Neuronal stem cell (in vitro differentiated cells): Measurements from ENCODE around the gene NANOS2.

Experiments used
- DNase-seq: peaks from one replicate; pipeline ENCODE4 v3.0.0-alpha.2; 2013; ENCODE audit warnings: low spot score
- H2AFZ ChIP-seq: one replicate; pipeline ENCODE4 v1.6.1; 2013; ENCODE audit warnings: mild to moderate bottlenecking, low read length, inconsistent platforms
- H2AK5ac ChIP-seq: 2 replicates; pipeline ENCODE4 v1.6.1; 2013; ENCODE audit warnings: low read depth, mild to moderate bottlenecking, inconsistent platforms, low read length, moderate library complexity, mixed read lengths
- H2BK120ac ChIP-seq: 2 replicates; pipeline ENCODE4 v1.6.1; 2013; ENCODE audit warnings: low read depth, mild to moderate bottlenecking, inconsistent platforms, low read length, moderate library complexity, mixed read lengths
- H2BK12ac ChIP-seq: one replicate; pipeline ENCODE4 v1.6.1; 2013; ENCODE audit warnings: low read length, inconsistent platforms
- H2BK15ac ChIP-seq: 2 replicates; pipeline ENCODE4 v1.6.1; 2013; ENCODE audit warnings: mild to moderate bottlenecking, low read length, inconsistent platforms, mixed read lengths
- H2BK5ac ChIP-seq: one replicate; pipeline ENCODE4 v1.6.1; 2013; ENCODE audit warnings: inconsistent platforms, mild to moderate bottlenecking, low read length, moderate library complexity
- H3K14ac ChIP-seq: one replicate; pipeline ENCODE4 v1.6.1; 2013; ENCODE audit warnings: low read length, inconsistent platforms
- H3K18ac ChIP-seq: 2 replicates; pipeline ENCODE4 v1.6.1; 2013; ENCODE audit warnings: low read length, inconsistent platforms
- H3K23ac ChIP-seq: 2 replicates; pipeline ENCODE4 v1.6.1; 2013; ENCODE audit warnings: low read depth, mild to moderate bottlenecking, mixed read lengths, low read length, inconsistent platforms; ENCODE audit not compliant: poor library complexity
- H3K27ac ChIP-seq: replicated peaks from 3 replicates; pipeline ENCODE4 v1.5.1; 2013; ENCODE audit warnings: low read length, inconsistent platforms
- H3K27me3 ChIP-seq, 3 experiments: 2 replicates each; pipeline ENCODE4 v1.6.1; 2013; ENCODE audit warnings: low read length in 3 of 3, mild to moderate bottlenecking in 2 of 3, inconsistent platforms in 1 of 3, low read depth in 1 of 3, mixed read lengths in 1 of 3, moderate library complexity in 1 of 3; ENCODE audit not compliant: control insufficient read depth in 3 of 3, insufficient read depth in 3 of 3
- H3K36me3 ChIP-seq, 2 donors: replicated peaks in 1 of 2; 2 replicates each; pipeline ENCODE4 v1.6.1; 2013; ENCODE audit warnings: low read length in 2 of 2; ENCODE audit not compliant: control insufficient read depth in 2 of 2, insufficient read depth in 2 of 2
- H3K4ac ChIP-seq: 2 replicates; pipeline ENCODE4 v1.6.1; 2013; ENCODE audit warnings: inconsistent platforms, mild to moderate bottlenecking, low read length, moderate library complexity
- H3K4me1 ChIP-seq, 2 donors: 1 replicate in 1 of 2; 2 replicates in 1 of 2; pipeline ENCODE4 v1.6.1; 2013; ENCODE audit warnings: low read length in 2 of 2, low read depth in 1 of 2; ENCODE audit not compliant: control insufficient read depth in 2 of 2, insufficient read depth in 1 of 2
- H3K4me2 ChIP-seq: one replicate; pipeline ENCODE4 v1.6.1; 2013; ENCODE audit warnings: mild to moderate bottlenecking, low read length, inconsistent platforms; ENCODE audit not compliant: insufficient read depth, poor library complexity, severe bottlenecking
- H3K4me3 ChIP-seq, 2 donors: 2 replicates each; pipeline ENCODE4 v1.5.1; 2013; ENCODE audit warnings: low read length in 2 of 2, mild to moderate bottlenecking in 2 of 2, inconsistent platforms in 1 of 2, moderate library complexity in 1 of 2
- H3K79me1 ChIP-seq: one replicate; pipeline ENCODE4 v1.6.1; 2013; ENCODE audit warnings: low read depth, mild to moderate bottlenecking, inconsistent platforms, low read length, moderate library complexity
- H3K9ac ChIP-seq: one replicate; pipeline ENCODE4 v1.6.1; 2013; ENCODE audit warnings: mild to moderate bottlenecking, low read depth, low read length, inconsistent platforms; ENCODE audit not compliant: poor library complexity
- H3K9me3 ChIP-seq, 2 donors: replicated peaks in 1 of 2; 2 replicates each; pipeline versions ENCODE3 to v1.6.1; 2013; ENCODE audit warnings: low read length in 2 of 2, mild to moderate bottlenecking in 2 of 2, inconsistent platforms in 1 of 2, low read depth in 1 of 2, mixed read lengths in 1 of 2, moderate library complexity in 1 of 2; ENCODE audit not compliant: control insufficient read depth in 2 of 2, insufficient read depth in 1 of 2
- H4K8ac ChIP-seq: one replicate; pipeline ENCODE4 v1.6.1; 2013; ENCODE audit warnings: low read depth, mild to moderate bottlenecking, inconsistent platforms, low read length, moderate library complexity
- H4K91ac ChIP-seq: one replicate; pipeline ENCODE4 v1.6.1; 2013; ENCODE audit warnings: low read length, low read depth, mild to moderate bottlenecking, inconsistent platforms; ENCODE audit not compliant: poor library complexity
- WGBS, 2 donors: extraction: QIAGEN DNeasy Blood & Tissue Kit; methylation state at CpG; one replicate each; pipeline ENCODE4 v1.1.7; 2013; ENCODE audit warnings: missing lambda C conversion rate in 2 of 2, mixed read lengths in 1 of 2; ENCODE audit not compliant: insufficient read length in 2 of 2, insufficient replicate concordance in 1 of 2; ENCODE audit errors: extremely low coverage in 2 of 2; 5-methylcytosine and 5-hydroxymethylcytosine counted together

The NANOS2 gene

GRCh38 chr19:45929247-45929646, 14.7 kb upstream of the NANOS2 start:
- H3K27me3 ChIP-seq, result peaks cover 0 to 2% (median 0%) of the 10 kb centered on the region in 3 experiments
- no peak overlapping the region for H2BK15ac ChIP-seq
- no peaks in the 10 kb centered on the region for H3K36me3 ChIP-seq
- H2BK12ac ChIP-seq, result no peak overlapping the region
- no peak overlapping the region for H2AK5ac ChIP-seq
- no peaks in the 10 kb centered on the region for H3K79me1 ChIP-seq
- no peak overlapping the region for H3K14ac ChIP-seq
- no peak overlapping the region for H3K18ac ChIP-seq
- no peak for DNase-seq
- no peak overlapping the region for H3K27ac ChIP-seq
- H4K8ac ChIP-seq, result no peak overlapping the region
- no CpG with 5 or more reads among the region's 2 CpGs for WGBS, 2 donors
- H3K4me3 ChIP-seq, result no peak overlapping the region
- no peak overlapping the region for H3K23ac ChIP-seq
- peaks cover 7% of the 10 kb centered on the region in 2 donors for H3K4me1 ChIP-seq
- no peak overlapping the region for H3K9ac ChIP-seq
- H3K9me3 ChIP-seq, result peaks cover 0 to 3% of the 10 kb centered on the region in 2 donors
- H2AFZ ChIP-seq, result no peak overlapping the region
- no peak overlapping the region for H2BK120ac ChIP-seq
- H4K91ac ChIP-seq, result no peak overlapping the region
- H3K4me2 ChIP-seq, result no peak overlapping the region
- no peak overlapping the region for H3K4ac ChIP-seq
- H2BK5ac ChIP-seq, result no peak overlapping the region

DNA sequence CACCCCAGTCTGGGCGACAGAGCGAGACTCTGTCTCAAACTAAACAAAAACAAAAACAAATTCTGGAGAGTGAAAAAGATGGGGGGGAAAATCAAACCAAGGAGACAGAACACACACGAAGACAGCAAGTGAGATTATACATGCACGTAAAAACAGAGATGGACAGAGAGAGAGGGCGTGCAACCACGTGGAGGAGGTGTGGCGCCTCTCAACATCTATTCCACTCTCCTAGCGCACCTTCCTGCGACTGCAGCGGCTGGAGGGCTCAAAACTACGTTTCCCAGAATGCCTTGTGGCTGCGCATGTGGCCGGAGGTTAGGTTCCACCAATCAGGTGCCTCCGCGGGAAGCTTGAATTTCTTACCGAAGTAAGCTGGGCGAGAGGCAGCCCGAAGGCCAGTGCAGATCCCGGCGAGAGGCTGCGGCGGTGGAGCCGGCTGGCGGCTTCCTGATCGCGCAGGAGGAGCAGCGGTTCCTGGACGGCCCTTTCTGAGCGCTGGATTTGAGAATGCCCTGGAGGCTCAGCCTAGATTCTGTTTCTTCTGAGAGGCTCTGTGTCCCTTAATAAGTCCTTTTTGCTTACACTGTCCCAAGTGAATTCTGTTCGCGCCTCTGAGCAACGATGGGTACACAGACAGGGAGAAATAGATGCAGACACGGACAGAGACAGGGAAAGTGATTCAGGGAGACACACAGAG, 13.1 kb upstream of the NANOS2 start:
- Histone ChIP-seq H2BK15ac (no peak overlapping the region), H3K27me3 (peaks cover 0 to 2% (median 0%) of the 10 kb centered on the region in 3 experiments), H3K9me3 (peaks cover 0 to 3% of the 10 kb centered on the region in 2 donors), H3K79me1 (no peaks in the 10 kb centered on the region), H3K14ac (no peak overlapping the region), H3K4ac (no peak overlapping the region), H2AK5ac (no peak overlapping the region), H3K4me3 (peak overlapping the region; percentile 43 to 65), H2BK12ac (no peak overlapping the region), H3K9ac (no peak overlapping the region), H3K27ac (no peak overlapping the region), H2BK5ac (no peak overlapping the region), H3K4me1 (peaks cover 5 to 7% of the 10 kb centered on the region in 2 donors), H3K36me3 (no peaks in the 10 kb centered on the region), H3K23ac (no peak overlapping the region), H3K18ac (no peak overlapping the region), H2BK120ac (no peak overlapping the region), H3K4me2 (peak overlapping the region; percentile 43), H4K91ac (no peak overlapping the region), H4K8ac (no peak overlapping the region), H2AFZ (peak overlapping the region; percentile 74)
- peak; percentile 93 for DNase-seq
- no CpG with 5 or more reads among the region's 33 CpGs for WGBS, 2 donors

- no CpG with 5 or more reads among the region's 6 CpGs for WGBS, 2 donors
- Histone ChIP-seq H3K4me2 (no peak overlapping the region), H3K9me3 (peaks cover 0 to 3% of the 10 kb centered on the region in 2 donors), H3K79me1 (no peaks in the 10 kb centered on the region), H3K18ac (no peak overlapping the region), H4K8ac (no peak overlapping the region), H2AFZ (no peak overlapping the region), H3K4me1 (peaks cover 9 to 12% of the 10 kb centered on the region in 2 donors), H2BK15ac (no peak overlapping the region), H3K27ac (no peak overlapping the region), H3K27me3 (no peaks in the 10 kb centered on the region), H2BK12ac (no peak overlapping the region), H4K91ac (no peak overlapping the region), H3K4me3 (no peak overlapping the region), H3K4ac (no peak overlapping the region), H3K9ac (no peak overlapping the region), H2BK120ac (no peak overlapping the region), H3K23ac (no peak overlapping the region), H3K14ac (no peak overlapping the region), H2AK5ac (no peak overlapping the region), H2BK5ac (no peak overlapping the region), H3K36me3 (no peaks in the 10 kb centered on the region)
- no peak for DNase-seq
Observed at GRCh38 chr19:45924891-45925447, 10.4 kb upstream of the NANOS2 start.

DNA sequence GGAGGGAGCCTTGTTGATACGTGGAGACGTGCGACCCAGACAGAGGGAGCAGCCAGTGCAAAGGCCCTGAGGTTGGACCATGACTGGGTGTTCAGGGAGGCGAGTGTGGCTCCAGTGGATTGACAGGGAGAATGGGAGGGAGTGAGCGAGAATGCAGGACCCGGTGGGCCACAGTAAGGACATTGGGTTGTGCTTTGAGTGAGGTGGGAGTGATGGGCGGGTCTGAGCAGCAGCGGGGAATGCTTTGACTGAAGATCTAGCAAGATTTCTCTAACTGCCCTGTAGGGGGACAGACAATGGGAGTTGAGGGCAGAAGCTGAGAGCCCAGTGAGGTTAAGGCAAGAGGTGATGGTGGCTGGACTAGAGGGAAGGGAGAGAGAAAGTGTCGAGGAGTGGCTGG, 7.7 kb upstream of the NANOS2 start:
- peaks cover 0 to 3% of the 10 kb centered on the region in 2 donors for H3K9me3 ChIP-seq
- H2AFZ ChIP-seq, result peak overlapping the region; percentile 67
- peak overlapping the region; percentile 1 for H2BK15ac ChIP-seq
- no peak overlapping the region for H4K8ac ChIP-seq
- peak overlapping the region; percentile 51 for H3K18ac ChIP-seq
- H2AK5ac ChIP-seq, result no peak overlapping the region
- no peak for DNase-seq
- H2BK12ac ChIP-seq, result peak overlapping the region; percentile 46
- H3K27me3 ChIP-seq, result no peaks in the 10 kb centered on the region
- H2BK5ac ChIP-seq, result no peak overlapping the region
- no peaks in the 10 kb centered on the region for H3K79me1 ChIP-seq
- WGBS, 2 donors, result no CpG with 5 or more reads among the region's 9 CpGs
- H2BK120ac ChIP-seq, result no peak overlapping the region
- peaks cover 11% of the 10 kb centered on the region in 2 donors for H3K4me1 ChIP-seq
- H3K36me3 ChIP-seq, result no peaks in the 10 kb centered on the region
- no peak overlapping the region for H3K23ac ChIP-seq
- no peak overlapping the region for H4K91ac ChIP-seq
- H3K9ac ChIP-seq, result peak overlapping the region; percentile 50
- H3K14ac ChIP-seq, result no peak overlapping the region
- no peak overlapping the region for H3K4me2 ChIP-seq
- no peak overlapping the region for H3K4ac ChIP-seq
- H3K4me3 ChIP-seq, result no peak overlapping the region
- H3K27ac ChIP-seq, result no peak overlapping the region
